HCT116 (cell line): ENCODE results near the gene OR4D9. TPM values are rescaled to one million over a fixed set of nuclear protein-coding genes. Genes with fewer than 3 reads are reported as not detected.

Experiments
- ATAC-seq: fragments of 200-7000 bp; cut with Tn5 transposase; 2 replicates; pipeline ENCODE4 v1.9.1; 2020; ENCODE audit warnings: mild to moderate bottlenecking, moderate library complexity
- BruUV-seq: library from RNA; stranded (reverse); fragments of 400-500 nt; replicated peaks from 2 replicates; lab custom pipeline; 2021; lab: Mats Ljungman, UMichigan
- CTCF ChIA-PET: fragments of 300-600 bp; sonication (Branson Sonifier 250); formaldehyde crosslinking; loops from one replicate; lab custom pipeline; 2021; ENCODE audit warnings: antibody characterized with exemption; lab: Charles Lee
- POLR2A ChIA-PET: fragments of 300-600, 350-600 bp; sonication (Branson Sonifier 250); formaldehyde crosslinking; loops from one replicate; lab custom pipeline; 2021; ENCODE audit warnings: antibody characterized with exemption; lab: Charles Lee
- RAD21 ChIA-PET, 2 experiments: fragments of 300-600 bp; sonication (Branson Sonifier 250); formaldehyde crosslinking; loops; one replicate each; lab custom pipeline; 2023; ENCODE audit warnings: low total read pairs in 2 of 2; ENCODE audit not compliant: uncharacterized antibody in 2 of 2, unreplicated experiment in 2 of 2, low non-redundant PET in 1 of 2; lab: Charles Lee
- DNase-seq: peaks from one replicate; pipeline ENCODE4 v3.0.0-alpha.2; 2010; ENCODE audit warnings: low read depth, low spot score
- H2AFZ ChIP-seq: fragments of 200-600 bp; shearing (Covaris generic), sonication (generic); 2 replicates; pipeline ENCODE4 v1.6.1; 2017; ENCODE audit warnings: low read depth, mixed run types, mixed read lengths, antibody characterized with exemption, low read length; ENCODE audit not compliant: poor library complexity, severe bottlenecking
- H3K27ac ChIP-seq: 2 replicates; pipeline ENCODE4 v1.5.1; 2012; ENCODE audit warnings: low read depth, low read length
- H3K27me3 ChIP-seq: fragments of 200-600 bp; sonication (generic); 2 replicates; pipeline ENCODE4 v1.6.1; 2016; ENCODE audit warnings: mixed run types, low read length, mixed read lengths; ENCODE audit not compliant: insufficient read depth
- H3K36me3 ChIP-seq, 2 experiments: fragments of 200-500 bp in 1 of 2; fragments of 200-600 bp in 1 of 2; sonication (Bioruptor generic) in 1 of 2; sonication (generic) in 1 of 2; 2 replicates each; pipeline versions ENCODE4 v1.5.1 to v1.6.1; 2014 to 2016; ENCODE audit warnings: low read length in 2 of 2, inconsistent platforms in 1 of 2, mixed read lengths in 1 of 2, mixed run types in 1 of 2; ENCODE audit not compliant: insufficient read depth in 2 of 2, control insufficient read depth in 1 of 2
- H3K4me1 ChIP-seq, 2 experiments: fragments of 200-600 bp in 1 of 2; sonication (generic) in 1 of 2; 2 replicates each; pipeline versions ENCODE4 v1.5.1 to v1.6.1; 2012 to 2017; ENCODE audit warnings: low read length in 2 of 2, inconsistent platforms in 1 of 2, mild to moderate bottlenecking in 1 of 2, mixed read lengths in 1 of 2, mixed run types in 1 of 2, moderate library complexity in 1 of 2; ENCODE audit not compliant: insufficient read depth in 2 of 2, control insufficient read depth in 1 of 2
- H3K4me2 ChIP-seq: fragments of 200-600 bp; sonication (generic); 2 replicates; pipeline ENCODE4 v1.6.1; 2017; ENCODE audit warnings: mixed run types, low read length, mixed read lengths
- H3K4me3 ChIP-seq, 2 experiments: fragments of 200-600 bp in 1 of 2; sonication (generic) in 1 of 2; replicated peaks in 1 of 2; 2 replicates each; pipeline ENCODE4 v1.5.1; 2011 to 2016; ENCODE audit warnings: low read length in 2 of 2, control low read depth in 1 of 2, low read depth in 1 of 2, mild to moderate bottlenecking in 1 of 2, mixed read lengths in 1 of 2, mixed run types in 1 of 2
- H3K79me2 ChIP-seq: fragments of 200-600 bp; sonication (generic); 2 replicates; pipeline ENCODE4 v1.6.1; 2017; ENCODE audit warnings: mild to moderate bottlenecking, mixed run types, low read length, moderate library complexity, mixed read lengths; ENCODE audit not compliant: insufficient read depth
- H3K9ac ChIP-seq: fragments of 200-600 bp; sonication (generic); 2 replicates; pipeline ENCODE4 v1.6.1; 2016; ENCODE audit warnings: low read length, mixed read lengths
- H3K9me2 ChIP-seq: fragments of 200-600 bp; sonication (generic), shearing (Covaris generic); 2 replicates; pipeline ENCODE4 v1.6.1; 2017; ENCODE audit warnings: mixed run types, mild to moderate bottlenecking, moderate library complexity; ENCODE audit not compliant: insufficient read depth
- H3K9me3 ChIP-seq, 2 experiments: fragments of 200-500 bp in 1 of 2; fragments of 200-600 bp in 1 of 2; sonication (Bioruptor generic) in 1 of 2; sonication (generic) in 1 of 2; 2 replicates each; pipeline ENCODE4 v1.6.1; 2014 to 2017; ENCODE audit warnings: low read length in 2 of 2, mixed read lengths in 2 of 2, inconsistent platforms in 1 of 2, low read depth in 1 of 2, mild to moderate bottlenecking in 1 of 2, mixed run types in 1 of 2, moderate library complexity in 1 of 2; ENCODE audit not compliant: control insufficient read depth in 1 of 2, insufficient read depth in 1 of 2
- H4K20me1 ChIP-seq: fragments of 200-600 bp; sonication (generic), shearing (Covaris generic); 2 replicates; pipeline ENCODE4 v1.6.1; 2017; ENCODE audit warnings: mixed run types, mild to moderate bottlenecking, moderate library complexity; ENCODE audit not compliant: insufficient read depth
- CBX3 ChIP-seq: IDR thresholded peaks from 2 replicates; pipeline ENCODE4 v1.6.1; 2012; ENCODE audit warnings: low read depth
- CEBPB ChIP-seq: IDR thresholded peaks from 2 replicates; pipeline ENCODE4 v1.6.1; 2012; ENCODE audit warnings: low read depth
- JUND ChIP-seq: IDR thresholded peaks from 2 replicates; pipeline ENCODE4 v1.6.1; 2012
- MAX ChIP-seq: IDR thresholded peaks from 2 replicates; pipeline ENCODE4 v1.6.1; 2012
- POLR2A ChIP-seq: IDR thresholded peaks from 2 replicates; pipeline ENCODE4 v1.7.0; 2011; ENCODE audit warnings: borderline replicate concordance; ENCODE audit not compliant: insufficient read depth, insufficient read length; ENCODE audit errors: extremely low read depth
- POLR2AphosphoS5 ChIP-seq: IDR thresholded peaks from 2 replicates; pipeline ENCODE4 v1.6.1; 2011; ENCODE audit warnings: mild to moderate bottlenecking, low read depth, low read length, moderate library complexity
- RAD21 ChIP-seq: IDR thresholded peaks from 2 replicates; pipeline ENCODE4 v1.6.1; 2012; ENCODE audit warnings: low read depth, mild to moderate bottlenecking
- REST ChIP-seq: IDR thresholded peaks from 2 replicates; pipeline ENCODE4 v1.6.1; 2012; ENCODE audit warnings: low read depth
- SRF ChIP-seq: IDR thresholded peaks from 2 replicates; pipeline ENCODE4 v1.6.1; 2012; ENCODE audit warnings: low read depth
- TCF7L2 ChIP-seq: IDR thresholded peaks from 2 replicates; pipeline ENCODE4 v1.7.0; 2011; ENCODE audit warnings: borderline replicate concordance, inconsistent platforms; ENCODE audit not compliant: insufficient read depth, insufficient read length; ENCODE audit errors: extremely low read depth
- YY1 ChIP-seq: IDR thresholded peaks from 2 replicates; pipeline ENCODE4 v1.6.1; 2011; ENCODE audit warnings: low read length, low read depth, moderate library complexity, mild to moderate bottlenecking; ENCODE audit not compliant: insufficient replicate concordance; ENCODE audit errors: extremely low read depth
- ZBTB33 ChIP-seq: IDR thresholded peaks from 2 replicates; pipeline ENCODE4 v1.6.1; 2011; ENCODE audit warnings: mild to moderate bottlenecking, low read length, moderate library complexity; ENCODE audit not compliant: insufficient replicate concordance; ENCODE audit errors: extremely low read depth
- intact Hi-C: fragments of 100-400 bp; cut with micrococcal nuclease; formaldehyde crosslinking; loops from 2 replicates; pipeline ENCODE4 v1.10.0; 2022
- total RNA-seq: library from RNA; stranded (reverse); gene quantifications from one replicate; pipeline ENCODE4 v1.2.1, GENCODE V29; 2021; ENCODE audit not compliant: unreplicated experiment
- TF ChIP-seq, protein P1 (sequence below): IDR thresholded peaks from 2 replicates; pipeline ENCODE4 v1.6.1; 2012
- TF ChIP-seq, protein P2 (sequence below), 3 experiments: fragments of 200-600 bp in 1 of 3; sonication (generic) in 1 of 3; IDR thresholded peaks in 2 of 3; conservative IDR thresholded peaks in 1 of 3; 2 replicates each; pipeline ENCODE4 v1.5.1; 2012 to 2017; ENCODE audit warnings: low read depth in 2 of 3, low read length in 2 of 3, antibody characterized with exemption in 1 of 3, borderline replicate concordance in 1 of 3, control low read depth in 1 of 3, mild to moderate bottlenecking in 1 of 3, mixed read lengths in 1 of 3, mixed run types in 1 of 3, moderate library complexity in 1 of 3; ENCODE audit not compliant: insufficient read depth in 1 of 3

Gene OR4D9
- total RNA-seq, 1 experiment from 2014 or later = not detected

GRCh38 chr11:59550368-59550841 is 39.1 kb downstream of the OR4D9 start:
- TF ChIP-seq MAX = peak; percentile 84
- peak; percentile 7 for TF ChIP-seq TCF7L2
- peak; percentile 26; the same call in 1 of the 2 replicates for TF ChIP-seq CEBPB
- no peak for TF ChIP-seq SRF
- TF ChIP-seq, protein P1, sequence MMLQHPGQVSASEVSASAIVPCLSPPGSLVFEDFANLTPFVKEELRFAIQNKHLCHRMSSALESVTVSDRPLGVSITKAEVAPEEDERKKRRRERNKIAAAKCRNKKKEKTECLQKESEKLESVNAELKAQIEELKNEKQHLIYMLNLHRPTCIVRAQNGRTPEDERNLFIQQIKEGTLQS = peak; percentile 93
- TF ChIP-seq ZBTB33 = peak; percentile 54
- TF ChIP-seq POLR2A = no peak
- TF ChIP-seq REST = no peak
- TF ChIP-seq POLR2AphosphoS5 = peak; percentile 72
- TF ChIP-seq CBX3 = peak; percentile 69; the same call in 1 of the 2 replicates
- TF ChIP-seq, protein P2, sequence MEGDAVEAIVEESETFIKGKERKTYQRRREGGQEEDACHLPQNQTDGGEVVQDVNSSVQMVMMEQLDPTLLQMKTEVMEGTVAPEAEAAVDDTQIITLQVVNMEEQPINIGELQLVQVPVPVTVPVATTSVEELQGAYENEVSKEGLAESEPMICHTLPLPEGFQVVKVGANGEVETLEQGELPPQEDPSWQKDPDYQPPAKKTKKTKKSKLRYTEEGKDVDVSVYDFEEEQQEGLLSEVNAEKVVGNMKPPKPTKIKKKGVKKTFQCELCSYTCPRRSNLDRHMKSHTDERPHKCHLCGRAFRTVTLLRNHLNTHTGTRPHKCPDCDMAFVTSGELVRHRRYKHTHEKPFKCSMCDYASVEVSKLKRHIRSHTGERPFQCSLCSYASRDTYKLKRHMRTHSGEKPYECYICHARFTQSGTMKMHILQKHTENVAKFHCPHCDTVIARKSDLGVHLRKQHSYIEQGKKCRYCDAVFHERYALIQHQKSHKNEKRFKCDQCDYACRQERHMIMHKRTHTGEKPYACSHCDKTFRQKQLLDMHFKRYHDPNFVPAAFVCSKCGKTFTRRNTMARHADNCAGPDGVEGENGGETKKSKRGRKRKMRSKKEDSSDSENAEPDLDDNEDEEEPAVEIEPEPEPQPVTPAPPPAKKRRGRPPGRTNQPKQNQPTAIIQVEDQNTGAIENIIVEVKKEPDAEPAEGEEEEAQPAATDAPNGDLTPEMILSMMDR (IDR thresholded peaks at IDR 0.05 in 2 of 3, conservative IDR thresholded peaks at IDR 0.05 in 1 of 3; ENCODE audit: borderline replicate concordance in 1 of 3, insufficient read depth in 1 of 3, low read depth in 2 of 3, low read length in 2 of 3) = peak in 2 of 3 experiments; percentile 22 to 38; a peak in 2 of 6 replicates
- no peak; the same call in 1 of the 2 replicates for TF ChIP-seq RAD21
- peak; percentile 21; the same call in 1 of the 2 replicates for TF ChIP-seq JUND
- TF ChIP-seq YY1 = peak; percentile 79
- TF ChIP-seq, all 23 proteins: peak for 10
- H3K27ac ChIP-seq = peak overlapping the region; percentile 74
- H3K9me3 ChIP-seq = no peaks in the 10 kb centered on the region
- peak overlapping the region; percentile 8 to 40; a peak in 3 of 4 replicates for H3K4me3 ChIP-seq
- peak overlapping the region; percentile 59 for H3K4me2 ChIP-seq
- ChIA-PET CTCF (interaction anchor here (1.3 to 4.7 kb wide), 2 partner anchors 10 to 13 kb away, joined by 3 to 26 read pairs; no protein-coding TSS in a partner anchor), POLR2A (interaction anchor here (0.6 to 2.1 kb wide), 4 partner anchors 8 to 16 kb away, joined by 3 to 17 read pairs (median 4); no protein-coding TSS in a partner anchor), RAD21 (no interaction called here)
- no peaks in the 10 kb centered on the region for H3K79me2 ChIP-seq
- peaks cover 44 to 65% of the 10 kb centered on the region in 2 experiments for H3K4me1 ChIP-seq
- no peaks in the 10 kb centered on the region for H3K27me3 ChIP-seq
- no peaks in the 10 kb centered on the region for H4K20me1 ChIP-seq
- no peak overlapping the region for H2AFZ ChIP-seq
- no peaks in the 10 kb centered on the region for H3K36me3 ChIP-seq
- ATAC-seq = peak; percentile 88
- DNase-seq = peak; percentile 96
- H3K9ac ChIP-seq = peak overlapping the region; percentile 41
- no peaks in the 10 kb centered on the region for H3K9me2 ChIP-seq
- BruUV-seq = no TSS peak
- intact Hi-C loops = loop anchor here (2.0 to 10.0 kb wide), 3 partner anchors 16 to 1886 kb away; partner anchors contain the start of genes STX3 and ZDHHC5
